Fibroblast of skin of left quadriceps (primary cell): ENCODE measurements around the gene ZNF674.
"Not testable (repeated sequence)": the region's sequence is repeated elsewhere in the genome, so short reads cannot be mapped to it uniquely, and the experiment has no call there.

ENCODE experiments used
- DNase-seq, 2 experiments: peaks; one replicate each; pipeline ENCODE4 v3.0.0-alpha.2; 2013; ENCODE audit warnings: low read depth in 2 of 2

Gene ZNF674

GRCh38 chrX:46569621-46570020 is 24.4 kb upstream of the ZNF674 start:
- no peak for DNase-seq

GRCh38 chrX:46567388-46567787 is 22.2 kb upstream of the ZNF674 start:
- DNase-seq = no peak

GRCh38 chrX:46561824-46562657 is 16.8 kb upstream of the ZNF674 start:
- DNase-seq = no peak

GRCh38 chrX:46559062-46559461 is 13.8 kb upstream of the ZNF674 start:
- no peak for DNase-seq

GRCh38 chrX:46554942-46555341 is 9.7 kb upstream of the ZNF674 start:
- no peak for DNase-seq

- DNase-seq = no peak
These were observed 8.7 kb upstream of the ZNF674 start for GRCh38 chrX:46553935-46554334.

GRCh38 chrX:46551494-46552128 is 6.4 kb upstream of the ZNF674 start:
- DNase-seq = no peak

- DNase-seq = no peak
These were observed 4.7 kb upstream of the ZNF674 start for GRCh38 chrX:46549914-46550313.

- DNase-seq = peak; percentile 37 to 49
These were observed 2.6 kb upstream of the ZNF674 start for GRCh38 chrX:46547857-46548256.

- not testable (repeated sequence) for DNase-seq
These were observed 694 bp downstream of the ZNF674 start for GRCh38 chrX:46544527-46544926.

GRCh38 chrX:46543441-46543840 is 1.8 kb downstream of the ZNF674 start:
- no peak for DNase-seq

GRCh38 chrX:46531442-46531841 is 13.8 kb downstream of the ZNF674 start:
- no peak for DNase-seq

- not testable (repeated sequence) for DNase-seq
These were observed 14.8 kb downstream of the ZNF674 start for GRCh38 chrX:46530404-46530908.

GRCh38 chrX:46529740-46530403 is 15.3 kb downstream of the ZNF674 start:
- DNase-seq = not testable (repeated sequence)

GRCh38 chrX:46528640-46529039 is 16.6 kb downstream of the ZNF674 start:
- not testable (repeated sequence) for DNase-seq

- DNase-seq = no peak
These were observed 39.1 kb downstream of the ZNF674 start for GRCh38 chrX:46506076-46506475.

- DNase-seq = no peak
These were observed 42.4 kb downstream of the ZNF674 start for GRCh38 chrX:46502848-46503247.

- DNase-seq = no peak
These were observed 45.2 kb downstream of the ZNF674 start for GRCh38 chrX:46500054-46500453.

GRCh38 chrX:46488712-46489111 is 56.5 kb downstream of the ZNF674 start:
- no peak for DNase-seq

GRCh38 chrX:46485897-46486296 is 59.3 kb downstream of the ZNF674 start:
- no peak for DNase-seq

- not testable (repeated sequence) for DNase-seq
These were observed 66.6 kb downstream of the ZNF674 start for GRCh38 chrX:46478634-46479033.

- no peak for DNase-seq
These were observed 67.8 kb downstream of the ZNF674 start for GRCh38 chrX:46477435-46477834.
